ENCODE data around the gene RERE.
"Not testable (repeated sequence)": the region's sequence is repeated elsewhere in the genome, so short reads cannot be mapped to it uniquely, and the experiment has no call there.

RERE gene

DNA sequence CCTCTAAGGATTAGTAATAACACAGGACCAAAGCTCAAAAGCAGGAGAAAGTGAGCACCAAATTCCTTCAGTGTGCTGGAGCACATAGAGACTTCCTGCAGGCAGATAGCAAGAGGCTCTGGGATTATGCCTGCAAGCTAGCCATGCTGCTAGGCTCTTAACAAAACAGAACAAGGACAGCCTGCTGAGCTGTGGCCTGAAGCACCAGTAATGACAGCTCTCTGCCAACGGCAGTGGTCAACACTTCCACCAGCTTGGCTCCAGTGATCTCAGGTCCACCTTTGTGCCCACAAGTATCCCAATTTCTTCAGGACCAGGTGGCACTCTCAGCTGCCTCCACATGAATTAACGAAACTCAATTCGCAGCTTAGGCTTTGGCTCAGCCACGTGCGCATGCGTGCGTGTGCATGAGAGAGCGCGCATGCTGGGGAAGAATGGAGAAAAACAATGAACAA, 435.4 kb downstream of the RERE start:
- no peaks in the 10 kb centered on the region for H3K4me1 ChIP-seq
- TF ChIP-seq, protein P1, sequence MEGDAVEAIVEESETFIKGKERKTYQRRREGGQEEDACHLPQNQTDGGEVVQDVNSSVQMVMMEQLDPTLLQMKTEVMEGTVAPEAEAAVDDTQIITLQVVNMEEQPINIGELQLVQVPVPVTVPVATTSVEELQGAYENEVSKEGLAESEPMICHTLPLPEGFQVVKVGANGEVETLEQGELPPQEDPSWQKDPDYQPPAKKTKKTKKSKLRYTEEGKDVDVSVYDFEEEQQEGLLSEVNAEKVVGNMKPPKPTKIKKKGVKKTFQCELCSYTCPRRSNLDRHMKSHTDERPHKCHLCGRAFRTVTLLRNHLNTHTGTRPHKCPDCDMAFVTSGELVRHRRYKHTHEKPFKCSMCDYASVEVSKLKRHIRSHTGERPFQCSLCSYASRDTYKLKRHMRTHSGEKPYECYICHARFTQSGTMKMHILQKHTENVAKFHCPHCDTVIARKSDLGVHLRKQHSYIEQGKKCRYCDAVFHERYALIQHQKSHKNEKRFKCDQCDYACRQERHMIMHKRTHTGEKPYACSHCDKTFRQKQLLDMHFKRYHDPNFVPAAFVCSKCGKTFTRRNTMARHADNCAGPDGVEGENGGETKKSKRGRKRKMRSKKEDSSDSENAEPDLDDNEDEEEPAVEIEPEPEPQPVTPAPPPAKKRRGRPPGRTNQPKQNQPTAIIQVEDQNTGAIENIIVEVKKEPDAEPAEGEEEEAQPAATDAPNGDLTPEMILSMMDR (IDR thresholded peaks at IDR 0.05; ENCODE audit: low read depth, low read length): no peak
- no peaks in the 10 kb centered on the region for H3K27me3 ChIP-seq
- DNase-seq: no peak
- no peak overlapping the region for H3K4me3 ChIP-seq (ENCODE audit: low read depth, low read length)
- H3K36me3 ChIP-seq: no peaks in the 10 kb centered on the region
- no peaks in the 10 kb centered on the region for H3K9me3 ChIP-seq

DNA sequence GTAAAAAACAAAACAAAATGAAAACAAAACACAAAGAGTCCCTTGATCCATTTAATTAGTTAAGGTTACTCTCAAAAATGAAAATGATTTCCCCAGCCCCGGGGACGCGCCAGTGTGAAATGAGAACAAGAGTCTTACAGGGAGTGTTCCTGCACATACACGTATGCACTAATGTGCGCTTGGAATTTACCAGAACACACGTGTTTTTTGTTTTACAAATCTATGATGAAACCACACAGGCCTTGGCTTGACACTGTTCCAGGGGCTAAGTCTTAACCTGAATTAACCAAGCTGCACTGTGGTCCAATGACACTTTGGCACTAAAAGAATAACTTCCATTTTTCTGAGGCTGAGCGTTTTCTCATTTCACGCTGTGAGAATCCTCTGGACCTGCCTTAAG, 435.8 kb downstream of the RERE start:
- Histone ChIP-seq H3K4me1 (no peaks in the 10 kb centered on the region), H3K9me3 (no peaks in the 10 kb centered on the region), H3K36me3 (no peaks in the 10 kb centered on the region), H3K4me3 (ENCODE audit: low read depth, low read length) (no peak overlapping the region), H3K27me3 (no peaks in the 10 kb centered on the region)
- DNase-seq: no peak
- TF ChIP-seq, protein P1 (IDR thresholded peaks at IDR 0.05; ENCODE audit: low read depth, low read length): no peak

DNA sequence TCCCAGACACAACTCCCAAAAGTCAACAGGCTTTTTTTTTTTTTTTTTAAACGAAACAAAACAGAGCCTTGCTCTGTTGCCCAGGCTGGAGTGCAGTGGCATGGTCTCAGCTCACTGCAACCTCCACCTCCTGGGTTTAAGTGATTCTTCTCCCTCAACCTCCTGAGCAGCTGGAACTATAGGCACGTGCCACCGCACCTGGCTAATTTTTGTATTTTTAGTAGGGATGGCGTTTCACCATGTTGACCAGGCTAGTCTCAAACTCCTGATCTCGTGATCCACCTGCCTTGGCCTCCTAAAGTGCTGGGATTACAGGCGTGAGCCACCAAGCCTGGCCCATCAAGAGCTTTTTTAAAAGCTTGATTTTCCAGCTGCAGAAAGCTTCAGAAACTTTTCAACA, 437.1 kb downstream of the RERE start:
- H3K27me3 ChIP-seq; H3K4me3 ChIP-seq (ENCODE audit: low read depth, low read length); H3K9me3 ChIP-seq; H3K36me3 ChIP-seq; H3K4me1 ChIP-seq; DNase-seq: not testable (repeated sequence)

DNA sequence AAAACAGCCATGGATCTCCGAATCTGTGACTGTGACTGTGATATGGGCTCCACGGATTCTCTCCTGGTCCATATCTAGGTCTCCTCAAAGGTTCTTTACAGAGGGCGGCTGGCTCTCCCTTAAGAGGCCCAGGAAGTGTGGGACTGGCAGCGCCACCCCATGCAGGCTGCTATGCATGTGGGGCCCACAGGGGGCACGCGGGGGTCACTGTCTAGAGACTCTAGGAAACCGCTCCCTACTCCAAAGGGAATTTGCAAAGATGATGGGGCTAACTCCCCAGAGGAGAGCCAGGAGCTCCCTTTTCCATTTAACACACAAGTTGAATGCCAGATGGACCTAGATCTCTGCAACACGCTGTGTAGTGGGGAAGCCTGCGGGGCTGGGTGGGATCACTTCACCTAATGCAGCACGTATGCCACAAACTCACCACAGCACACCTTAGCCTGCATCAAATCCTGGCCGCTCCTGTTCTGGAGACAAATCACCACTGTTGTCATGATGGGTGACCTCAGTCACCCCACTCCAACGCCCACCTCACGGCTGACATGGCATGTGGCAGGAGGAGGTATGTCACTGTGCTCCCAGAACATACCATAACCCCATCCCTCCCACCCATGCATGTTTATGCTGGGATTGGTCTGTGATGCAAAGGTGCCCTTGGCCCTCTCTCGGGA, 437.8 kb downstream of the RERE start:
- Histone ChIP-seq H3K4me3 (ENCODE audit: low read depth, low read length) (no peak overlapping the region), H3K9me3 (no peaks in the 10 kb centered on the region), H3K27me3 (no peaks in the 10 kb centered on the region), H3K36me3 (no peaks in the 10 kb centered on the region), H3K4me1 (no peaks in the 10 kb centered on the region)
- TF ChIP-seq, protein P1 (IDR thresholded peaks at IDR 0.05; ENCODE audit: low read depth, low read length): no peak
- no peak for DNase-seq

DNA sequence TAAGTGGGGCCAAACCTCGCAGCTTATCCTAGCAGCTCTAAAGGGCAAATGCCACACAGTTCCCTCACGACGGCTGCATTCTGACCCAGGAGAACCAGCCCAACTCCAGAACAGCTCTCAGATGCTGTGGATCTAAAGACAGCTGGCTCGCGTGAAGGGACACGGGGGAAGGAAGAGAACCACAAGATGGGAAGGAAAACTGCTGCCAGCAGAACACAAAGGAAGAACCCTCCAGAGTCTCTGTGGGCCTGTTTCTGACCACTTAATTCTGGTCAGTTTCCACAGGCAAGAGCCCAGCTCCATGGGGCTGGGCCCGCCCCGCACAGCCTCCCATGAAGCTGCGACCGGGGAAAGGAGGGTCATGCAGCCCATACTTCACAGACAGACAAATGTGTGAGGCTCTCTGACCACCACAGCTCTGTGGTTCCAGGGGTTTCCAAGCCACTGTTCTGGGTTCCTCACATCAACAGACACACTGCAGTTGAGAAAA, 438.4 kb downstream of the RERE start:
- H3K36me3 ChIP-seq: no peaks in the 10 kb centered on the region
- no peaks in the 10 kb centered on the region for H3K9me3 ChIP-seq
- H3K4me1 ChIP-seq: 0 out of 2 replicates have a peak, but pooled peaks cover 1% of the 10 kb centered on the region
- DNase-seq: no peak
- TF ChIP-seq, protein P1 (IDR thresholded peaks at IDR 0.05; ENCODE audit: low read depth, low read length): no peak
- no peaks in the 10 kb centered on the region for H3K27me3 ChIP-seq
- H3K4me3 ChIP-seq (ENCODE audit: low read depth, low read length): no peak overlapping the region

DNA sequence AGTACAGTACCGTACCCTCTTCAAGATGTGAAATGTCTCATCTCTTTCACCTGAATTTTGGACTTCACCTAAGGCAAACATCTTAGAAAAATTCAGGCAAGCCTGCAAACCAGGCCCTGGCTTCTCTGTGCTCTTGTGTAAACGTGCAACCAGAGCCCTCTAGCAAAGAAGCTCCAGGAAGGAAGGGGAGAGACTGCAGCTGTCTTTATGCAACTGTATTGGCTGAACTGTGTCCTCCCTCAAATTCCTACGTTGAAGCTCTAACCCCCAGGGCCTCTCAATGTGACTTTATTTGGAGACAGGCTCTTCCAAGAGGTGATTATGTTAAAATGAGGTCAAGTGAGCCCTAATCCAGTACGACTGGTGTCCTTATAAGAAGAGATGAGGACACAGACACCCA, 439.3 kb downstream of the RERE start:
- DNase-seq: no peak
- TF ChIP-seq, protein P1 (IDR thresholded peaks at IDR 0.05; ENCODE audit: low read depth, low read length): no peak
- Histone ChIP-seq H3K9me3 (no peaks in the 10 kb centered on the region), H3K4me3 (ENCODE audit: low read depth, low read length) (no peak overlapping the region), H3K4me1 (0 out of 2 replicates have a peak, but pooled peaks cover 4% of the 10 kb centered on the region), H3K27me3 (no peaks in the 10 kb centered on the region), H3K36me3 (no peaks in the 10 kb centered on the region)
